WTC11 (cell line): ENCODE results near the gene ETS2. TPM values are rescaled to one million over a fixed set of nuclear protein-coding genes. Genes with fewer than 3 reads are reported as not detected.

ENCODE experiments used
- ATAC-seq: fragments of 200-7000 bp; cut with Tn5 transposase; 2 replicates; pipeline ENCODE4 v1.10.0; 2021; ENCODE audit warnings: mild to moderate bottlenecking, moderate library complexity
- CTCF ChIA-PET: fragments of 300-600 bp; sonication (Branson Sonifier 250); formaldehyde crosslinking; loops from one replicate; lab custom pipeline; 2021; ENCODE audit warnings: antibody characterized with exemption; lab: Charles Lee
- POLR2A ChIA-PET: fragments of 350-600 bp; sonication (Branson Sonifier 250); formaldehyde crosslinking; loops from one replicate; lab custom pipeline; 2021; ENCODE audit warnings: antibody characterized with exemption; lab: Charles Lee
- DNase-seq: peaks from one replicate; pipeline ENCODE4 v3.0.0; 2021; ENCODE audit warnings: low spot score
- H3K27ac Mint-ChIP-seq: 2 replicates; pipeline ENCODE4 v1.8.0; 2021; ENCODE audit warnings: mixed read lengths
- H3K27me3 Mint-ChIP-seq: 2 replicates; pipeline ENCODE4 v1.8.0; 2021; ENCODE audit warnings: low read depth, mild to moderate bottlenecking, moderate library complexity, mixed read lengths
- H3K36me3 Mint-ChIP-seq: 2 replicates; pipeline ENCODE4 v1.8.0; 2021; ENCODE audit warnings: mixed read lengths
- H3K4me1 Mint-ChIP-seq: 2 replicates; pipeline ENCODE4 v1.8.0; 2022; ENCODE audit warnings: mixed read lengths
- H3K4me3 Mint-ChIP-seq: 2 replicates; pipeline ENCODE4 v1.8.0; 2021; ENCODE audit warnings: mild to moderate bottlenecking, moderate library complexity, mixed read lengths
- H3K9me3 Mint-ChIP-seq: 2 replicates; pipeline ENCODE4 v1.8.0; 2021; ENCODE audit warnings: mixed read lengths
- CREM ChIP-seq: sonication (generic); formaldehyde crosslinking; IDR thresholded peaks from 2 replicates; pipeline ENCODE4 v1.8.1; 2022; ENCODE audit warnings: mild to moderate bottlenecking, missing genetic modification reagents, moderate library complexity
- E2F5 ChIP-seq: sonication (generic); formaldehyde crosslinking; IDR thresholded peaks from 2 replicates; pipeline ENCODE4 v1.8.1; 2022; ENCODE audit warnings: mild to moderate bottlenecking, moderate library complexity, missing genetic modification reagents
- EMX1 ChIP-seq: fragments of 250-450 bp; sonication (Bioruptor Pico); IDR thresholded peaks from 2 replicates; pipeline ENCODE4 v1.8.0; 2021; ENCODE audit warnings: mild to moderate bottlenecking
- ESRRA ChIP-seq: sonication (generic); formaldehyde crosslinking; IDR thresholded peaks from 2 replicates; pipeline ENCODE4 v1.8.1; 2022; ENCODE audit warnings: mild to moderate bottlenecking, missing genetic modification reagents, borderline replicate concordance
- FOXK1 ChIP-seq: sonication (generic); formaldehyde crosslinking; IDR thresholded peaks from 2 replicates; pipeline ENCODE4 v1.8.0; 2022; ENCODE audit warnings: mild to moderate bottlenecking, moderate library complexity, missing genetic modification reagents
- FOXP4 ChIP-seq: sonication (generic); formaldehyde crosslinking; IDR thresholded peaks from 2 replicates; pipeline ENCODE4 v1.8.0; 2022; ENCODE audit warnings: mild to moderate bottlenecking, missing genetic modification reagents
- GABPB1 ChIP-seq: sonication (generic); formaldehyde crosslinking; IDR thresholded peaks from 2 replicates; pipeline ENCODE4 v1.8.1; 2023; ENCODE audit warnings: mild to moderate bottlenecking, missing genetic modification reagents
- HMGXB4 ChIP-seq: sonication (generic); formaldehyde crosslinking; IDR thresholded peaks from 2 replicates; pipeline ENCODE4 v1.8.1; 2023; ENCODE audit warnings: mild to moderate bottlenecking, moderate library complexity, missing genetic modification reagents
- MXD4 ChIP-seq: fragments of 250-450 bp; sonication (Bioruptor Pico); IDR thresholded peaks from 2 replicates; pipeline ENCODE4 v1.8.0; 2021; ENCODE audit warnings: mild to moderate bottlenecking, moderate library complexity, borderline replicate concordance
- USF2 ChIP-seq: sonication (generic); formaldehyde crosslinking; IDR thresholded peaks from 2 replicates; pipeline ENCODE4 v1.8.1; 2023; ENCODE audit warnings: mild to moderate bottlenecking, missing genetic modification reagents, moderate library complexity
- ZNF121 ChIP-seq: sonication (generic); formaldehyde crosslinking; IDR thresholded peaks from 2 replicates; pipeline ENCODE4 v1.8.0; 2023; ENCODE audit warnings: missing genetic modification reagents
- ZNF423 ChIP-seq: fragments of 250-450 bp; sonication (Bioruptor Pico); IDR thresholded peaks from 2 replicates; pipeline ENCODE4 v2.1.2; 2022; ENCODE audit warnings: mild to moderate bottlenecking, moderate library complexity
- total RNA-seq: library from RNA; stranded (reverse); gene quantifications from 3 replicates; pipeline ENCODE4 v1.2.3, GENCODE V29; 2021
- TF ChIP-seq, protein P1 (sequence below): sonication (generic); formaldehyde crosslinking; IDR thresholded peaks from 2 replicates; pipeline ENCODE4 v1.8.0; 2023; ENCODE audit warnings: mild to moderate bottlenecking, missing genetic modification reagents
- TF ChIP-seq, protein P2 (sequence below): fragments of 250-450 bp; sonication (Bioruptor Pico); IDR thresholded peaks from 2 replicates; pipeline ENCODE4 v2.1.2; 2022; ENCODE audit warnings: mild to moderate bottlenecking, moderate library complexity
- TF ChIP-seq, protein P3 (sequence below): fragments of 250-450 bp; sonication (Bioruptor Pico); IDR thresholded peaks from 2 replicates; pipeline ENCODE4 v1.8.0; 2021; ENCODE audit warnings: mild to moderate bottlenecking
- TF ChIP-seq, protein P4 (sequence below): sonication (generic); formaldehyde crosslinking; IDR thresholded peaks from 2 replicates; pipeline ENCODE4 v1.8.1; 2022; ENCODE audit warnings: low read depth, mild to moderate bottlenecking, moderate library complexity, missing genetic modification reagents, borderline replicate concordance
- TF ChIP-seq, protein P5 (sequence below): sonication (generic); formaldehyde crosslinking; IDR thresholded peaks from 2 replicates; pipeline ENCODE4 v1.8.1; 2023; ENCODE audit warnings: mild to moderate bottlenecking, missing genetic modification reagents, borderline replicate concordance

ETS2 gene
- total RNA-seq, 1 experiment from 2014 or later = 56.4 TPM

- TF ChIP-seq, protein P1, sequence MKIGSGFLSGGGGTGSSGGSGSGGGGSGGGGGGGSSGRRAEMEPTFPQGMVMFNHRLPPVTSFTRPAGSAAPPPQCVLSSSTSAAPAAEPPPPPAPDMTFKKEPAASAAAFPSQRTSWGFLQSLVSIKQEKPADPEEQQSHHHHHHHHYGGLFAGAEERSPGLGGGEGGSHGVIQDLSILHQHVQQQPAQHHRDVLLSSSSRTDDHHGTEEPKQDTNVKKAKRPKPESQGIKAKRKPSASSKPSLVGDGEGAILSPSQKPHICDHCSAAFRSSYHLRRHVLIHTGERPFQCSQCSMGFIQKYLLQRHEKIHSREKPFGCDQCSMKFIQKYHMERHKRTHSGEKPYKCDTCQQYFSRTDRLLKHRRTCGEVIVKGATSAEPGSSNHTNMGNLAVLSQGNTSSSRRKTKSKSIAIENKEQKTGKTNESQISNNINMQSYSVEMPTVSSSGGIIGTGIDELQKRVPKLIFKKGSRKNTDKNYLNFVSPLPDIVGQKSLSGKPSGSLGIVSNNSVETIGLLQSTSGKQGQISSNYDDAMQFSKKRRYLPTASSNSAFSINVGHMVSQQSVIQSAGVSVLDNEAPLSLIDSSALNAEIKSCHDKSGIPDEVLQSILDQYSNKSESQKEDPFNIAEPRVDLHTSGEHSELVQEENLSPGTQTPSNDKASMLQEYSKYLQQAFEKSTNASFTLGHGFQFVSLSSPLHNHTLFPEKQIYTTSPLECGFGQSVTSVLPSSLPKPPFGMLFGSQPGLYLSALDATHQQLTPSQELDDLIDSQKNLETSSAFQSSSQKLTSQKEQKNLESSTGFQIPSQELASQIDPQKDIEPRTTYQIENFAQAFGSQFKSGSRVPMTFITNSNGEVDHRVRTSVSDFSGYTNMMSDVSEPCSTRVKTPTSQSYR (CRISPR knock-in tag) = no peak
- TF ChIP-seq, protein P2, sequence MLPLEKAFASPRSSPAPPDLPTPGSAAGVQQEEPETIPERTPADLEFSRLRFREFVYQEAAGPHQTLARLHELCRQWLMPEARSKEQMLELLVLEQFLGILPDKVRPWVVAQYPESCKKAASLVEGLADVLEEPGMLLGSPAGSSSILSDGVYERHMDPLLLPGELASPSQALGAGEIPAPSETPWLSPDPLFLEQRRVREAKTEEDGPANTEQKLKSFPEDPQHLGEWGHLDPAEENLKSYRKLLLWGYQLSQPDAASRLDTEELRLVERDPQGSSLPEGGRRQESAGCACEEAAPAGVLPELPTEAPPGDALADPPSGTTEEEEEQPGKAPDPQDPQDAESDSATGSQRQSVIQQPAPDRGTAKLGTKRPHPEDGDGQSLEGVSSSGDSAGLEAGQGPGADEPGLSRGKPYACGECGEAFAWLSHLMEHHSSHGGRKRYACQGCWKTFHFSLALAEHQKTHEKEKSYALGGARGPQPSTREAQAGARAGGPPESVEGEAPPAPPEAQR (CRISPR knock-in tag) = no peak
- no peak for TF ChIP-seq E2F5 (CRISPR knock-in tag)
- no peak for TF ChIP-seq FOXK1 (CRISPR knock-in tag)
- TF ChIP-seq GABPB1 = no peak
- no peak for TF ChIP-seq MXD4
- TF ChIP-seq, protein P3, sequence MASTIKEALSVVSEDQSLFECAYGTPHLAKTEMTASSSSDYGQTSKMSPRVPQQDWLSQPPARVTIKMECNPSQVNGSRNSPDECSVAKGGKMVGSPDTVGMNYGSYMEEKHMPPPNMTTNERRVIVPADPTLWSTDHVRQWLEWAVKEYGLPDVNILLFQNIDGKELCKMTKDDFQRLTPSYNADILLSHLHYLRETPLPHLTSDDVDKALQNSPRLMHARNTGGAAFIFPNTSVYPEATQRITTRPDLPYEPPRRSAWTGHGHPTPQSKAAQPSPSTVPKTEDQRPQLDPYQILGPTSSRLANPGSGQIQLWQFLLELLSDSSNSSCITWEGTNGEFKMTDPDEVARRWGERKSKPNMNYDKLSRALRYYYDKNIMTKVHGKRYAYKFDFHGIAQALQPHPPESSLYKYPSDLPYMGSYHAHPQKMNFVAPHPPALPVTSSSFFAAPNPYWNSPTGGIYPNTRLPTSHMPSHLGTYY = no peak
- no peak for TF ChIP-seq HMGXB4 (CRISPR knock-in tag)
These were observed 29.0 kb downstream of the ETS2 start (continued) for GRCh38 chr21:38834725-38835124.

DNA sequence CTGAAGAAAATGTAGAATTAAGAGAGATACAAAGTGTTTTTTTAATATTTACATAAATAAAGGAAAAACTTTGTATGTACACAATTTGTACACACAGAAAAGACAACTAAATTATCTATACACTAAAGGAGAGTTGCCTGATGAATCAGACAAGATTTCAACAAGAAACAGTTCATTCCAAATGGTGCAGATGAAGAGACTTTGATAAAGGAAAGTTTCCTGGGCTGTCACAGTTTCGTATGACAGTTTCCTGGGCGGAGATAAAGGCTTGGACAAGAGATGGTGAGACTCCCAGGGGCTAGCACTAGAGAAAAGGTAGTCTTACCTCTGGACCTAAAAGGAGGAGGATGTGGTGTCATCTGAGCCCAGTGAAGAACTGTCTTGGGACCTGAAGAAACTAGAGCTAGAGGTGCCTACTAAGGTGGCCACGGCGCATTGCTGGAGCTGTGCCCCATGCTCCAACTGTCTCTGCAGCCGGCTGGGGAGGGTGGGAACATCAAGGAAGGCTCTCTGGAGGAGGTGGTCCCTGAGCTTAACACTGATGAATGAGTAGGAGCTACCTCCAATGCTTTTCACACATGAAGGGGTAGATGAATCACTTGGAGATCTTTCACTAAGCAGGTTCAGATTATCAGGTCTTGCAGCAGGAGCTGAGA, 32.2 kb downstream of the ETS2 start:
- no peak overlapping the region for H3K4me3 Mint-ChIP-seq
- DNase-seq (no peak), ATAC-seq (no peak)
- H3K27ac Mint-ChIP-seq = no peak overlapping the region
- POLR2A ChIA-PET = no interaction called here
- peaks cover 2% of the 10 kb centered on the region for H3K36me3 Mint-ChIP-seq
- peaks cover 14% of the 10 kb centered on the region for H3K9me3 Mint-ChIP-seq
- no peaks in the 10 kb centered on the region for H3K27me3 Mint-ChIP-seq
- CTCF ChIA-PET = interaction anchor here (1.4 kb wide), 1 partner anchor 288 kb away, joined by 3 read pairs; no protein-coding TSS in a partner anchor
- H3K4me1 Mint-ChIP-seq = 0 out of 2 replicates have a peak, but pooled peaks cover 3% of the 10 kb centered on the region
- TF ChIP-seq FOXK1 (CRISPR knock-in tag) (no peak), ESRRA (CRISPR knock-in tag) (no peak), USF2 (CRISPR knock-in tag) (no peak), ZNF423 (no peak), FOXP4 (CRISPR knock-in tag) (no peak), EMX1 (no peak), ZNF121 (no peak), E2F5 (CRISPR knock-in tag) (no peak), CREM (CRISPR knock-in tag) (no peak)
- TF ChIP-seq, protein P4, sequence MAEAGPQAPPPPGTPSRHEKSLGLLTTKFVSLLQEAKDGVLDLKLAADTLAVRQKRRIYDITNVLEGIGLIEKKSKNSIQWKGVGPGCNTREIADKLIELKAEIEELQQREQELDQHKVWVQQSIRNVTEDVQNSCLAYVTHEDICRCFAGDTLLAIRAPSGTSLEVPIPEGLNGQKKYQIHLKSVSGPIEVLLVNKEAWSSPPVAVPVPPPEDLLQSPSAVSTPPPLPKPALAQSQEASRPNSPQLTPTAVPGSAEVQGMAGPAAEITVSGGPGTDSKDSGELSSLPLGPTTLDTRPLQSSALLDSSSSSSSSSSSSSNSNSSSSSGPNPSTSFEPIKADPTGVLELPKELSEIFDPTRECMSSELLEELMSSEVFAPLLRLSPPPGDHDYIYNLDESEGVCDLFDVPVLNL (CRISPR knock-in tag) = no peak
- TF ChIP-seq, protein P5, sequence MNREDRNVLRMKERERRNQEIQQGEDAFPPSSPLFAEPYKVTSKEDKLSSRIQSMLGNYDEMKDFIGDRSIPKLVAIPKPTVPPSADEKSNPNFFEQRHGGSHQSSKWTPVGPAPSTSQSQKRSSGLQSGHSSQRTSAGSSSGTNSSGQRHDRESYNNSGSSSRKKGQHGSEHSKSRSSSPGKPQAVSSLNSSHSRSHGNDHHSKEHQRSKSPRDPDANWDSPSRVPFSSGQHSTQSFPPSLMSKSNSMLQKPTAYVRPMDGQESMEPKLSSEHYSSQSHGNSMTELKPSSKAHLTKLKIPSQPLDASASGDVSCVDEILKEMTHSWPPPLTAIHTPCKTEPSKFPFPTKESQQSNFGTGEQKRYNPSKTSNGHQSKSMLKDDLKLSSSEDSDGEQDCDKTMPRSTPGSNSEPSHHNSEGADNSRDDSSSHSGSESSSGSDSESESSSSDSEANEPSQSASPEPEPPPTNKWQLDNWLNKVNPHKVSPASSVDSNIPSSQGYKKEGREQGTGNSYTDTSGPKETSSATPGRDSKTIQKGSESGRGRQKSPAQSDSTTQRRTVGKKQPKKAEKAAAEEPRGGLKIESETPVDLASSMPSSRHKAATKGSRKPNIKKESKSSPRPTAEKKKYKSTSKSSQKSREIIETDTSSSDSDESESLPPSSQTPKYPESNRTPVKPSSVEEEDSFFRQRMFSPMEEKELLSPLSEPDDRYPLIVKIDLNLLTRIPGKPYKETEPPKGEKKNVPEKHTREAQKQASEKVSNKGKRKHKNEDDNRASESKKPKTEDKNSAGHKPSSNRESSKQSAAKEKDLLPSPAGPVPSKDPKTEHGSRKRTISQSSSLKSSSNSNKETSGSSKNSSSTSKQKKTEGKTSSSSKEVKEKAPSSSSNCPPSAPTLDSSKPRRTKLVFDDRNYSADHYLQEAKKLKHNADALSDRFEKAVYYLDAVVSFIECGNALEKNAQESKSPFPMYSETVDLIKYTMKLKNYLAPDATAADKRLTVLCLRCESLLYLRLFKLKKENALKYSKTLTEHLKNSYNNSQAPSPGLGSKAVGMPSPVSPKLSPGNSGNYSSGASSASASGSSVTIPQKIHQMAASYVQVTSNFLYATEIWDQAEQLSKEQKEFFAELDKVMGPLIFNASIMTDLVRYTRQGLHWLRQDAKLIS (CRISPR knock-in tag) = no peak
